ENCODE measurements around the gene TMC1.

Gene TMC1

DNA sequence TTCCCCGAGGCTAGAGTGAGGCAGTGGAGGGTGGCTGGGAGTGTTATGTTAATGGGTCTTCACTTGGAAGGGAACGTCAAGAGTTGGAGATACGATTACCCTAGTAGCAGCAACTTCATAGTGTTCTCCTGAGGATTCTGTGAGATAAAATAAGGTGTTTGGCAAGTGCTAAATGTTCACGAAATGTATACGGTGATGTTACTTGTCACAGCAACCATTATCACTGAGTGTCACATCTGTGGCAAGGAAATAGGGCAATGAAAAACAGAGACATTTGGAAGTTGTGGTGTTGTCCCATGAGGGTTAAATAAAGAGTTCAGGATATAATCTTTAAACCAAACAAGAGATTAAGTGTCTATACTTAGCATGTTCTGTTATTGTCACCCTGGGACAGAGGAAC is 248.1 kb downstream of the TMC1 start:
- no peak overlapping the region for H3K27ac ChIP-seq
- TF ChIP-seq, protein P1, sequence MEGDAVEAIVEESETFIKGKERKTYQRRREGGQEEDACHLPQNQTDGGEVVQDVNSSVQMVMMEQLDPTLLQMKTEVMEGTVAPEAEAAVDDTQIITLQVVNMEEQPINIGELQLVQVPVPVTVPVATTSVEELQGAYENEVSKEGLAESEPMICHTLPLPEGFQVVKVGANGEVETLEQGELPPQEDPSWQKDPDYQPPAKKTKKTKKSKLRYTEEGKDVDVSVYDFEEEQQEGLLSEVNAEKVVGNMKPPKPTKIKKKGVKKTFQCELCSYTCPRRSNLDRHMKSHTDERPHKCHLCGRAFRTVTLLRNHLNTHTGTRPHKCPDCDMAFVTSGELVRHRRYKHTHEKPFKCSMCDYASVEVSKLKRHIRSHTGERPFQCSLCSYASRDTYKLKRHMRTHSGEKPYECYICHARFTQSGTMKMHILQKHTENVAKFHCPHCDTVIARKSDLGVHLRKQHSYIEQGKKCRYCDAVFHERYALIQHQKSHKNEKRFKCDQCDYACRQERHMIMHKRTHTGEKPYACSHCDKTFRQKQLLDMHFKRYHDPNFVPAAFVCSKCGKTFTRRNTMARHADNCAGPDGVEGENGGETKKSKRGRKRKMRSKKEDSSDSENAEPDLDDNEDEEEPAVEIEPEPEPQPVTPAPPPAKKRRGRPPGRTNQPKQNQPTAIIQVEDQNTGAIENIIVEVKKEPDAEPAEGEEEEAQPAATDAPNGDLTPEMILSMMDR (conservative IDR thresholded peaks at IDR 0.05): no peak

DNA sequence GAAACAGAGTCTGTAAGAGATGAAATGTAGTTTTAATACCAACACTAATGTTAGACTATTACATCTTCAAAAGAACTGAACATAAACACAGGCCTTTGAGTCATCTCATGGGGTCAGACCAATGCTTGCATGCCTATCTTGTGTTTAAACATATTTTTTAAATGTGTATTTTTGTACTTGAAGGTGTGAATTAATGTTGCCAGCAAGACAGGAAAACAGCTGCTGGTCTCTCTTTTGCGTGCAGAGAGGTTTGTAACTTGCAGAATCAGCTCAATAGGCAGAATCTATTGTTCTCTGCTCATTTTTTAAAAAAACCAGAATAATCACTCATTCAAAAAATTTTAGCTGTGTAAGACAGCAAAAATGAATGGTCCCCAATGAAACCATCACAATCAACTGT is 251.3 kb downstream of the TMC1 start:
- no peak overlapping the region for H3K27ac ChIP-seq
- TF ChIP-seq, protein P1 (conservative IDR thresholded peaks at IDR 0.05): no peak

DNA sequence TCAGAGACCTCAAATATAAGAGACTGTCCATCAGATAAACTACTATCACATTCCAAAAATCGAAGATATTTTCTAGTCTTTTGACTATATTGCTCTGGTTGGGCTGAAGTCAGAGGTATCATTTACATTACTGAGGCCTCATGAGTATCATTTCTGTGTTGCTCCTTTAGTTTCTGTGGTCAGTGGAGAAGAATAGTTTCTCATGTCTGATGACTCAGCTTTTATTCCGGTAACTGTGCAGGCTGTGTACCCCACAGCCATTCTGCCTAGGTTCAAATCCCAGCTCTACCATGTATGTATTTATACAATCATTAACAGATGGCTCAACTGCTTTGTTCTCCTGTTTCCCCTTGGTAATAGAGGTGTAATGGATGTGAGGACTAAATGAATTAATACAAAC is 252.2 kb downstream of the TMC1 start:
- no peak overlapping the region for H3K27ac ChIP-seq
- TF ChIP-seq, protein P1 (conservative IDR thresholded peaks at IDR 0.05): no peak

DNA sequence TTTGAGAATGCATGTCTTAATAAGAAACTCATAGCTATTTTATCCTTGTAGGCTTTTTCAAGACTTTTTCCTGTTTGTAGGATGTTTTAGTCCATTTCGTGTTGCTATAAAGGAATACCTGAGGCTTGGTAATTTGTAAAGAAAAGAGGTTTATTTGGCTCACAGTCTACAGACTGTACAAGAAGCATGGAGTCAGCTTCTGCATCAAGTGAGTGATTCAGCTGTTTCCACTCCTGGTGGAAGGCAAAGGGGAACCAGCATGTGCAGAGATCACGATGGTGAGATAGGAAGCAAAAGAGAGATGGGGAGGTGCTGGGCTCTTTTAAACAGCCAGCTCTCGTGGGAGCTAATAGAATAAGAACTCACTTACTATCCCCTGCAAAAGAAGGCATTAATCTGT is 254.2 kb downstream of the TMC1 start:
- TF ChIP-seq, protein P1 (conservative IDR thresholded peaks at IDR 0.05): no peak
- H3K27ac ChIP-seq: no peak overlapping the region

DNA sequence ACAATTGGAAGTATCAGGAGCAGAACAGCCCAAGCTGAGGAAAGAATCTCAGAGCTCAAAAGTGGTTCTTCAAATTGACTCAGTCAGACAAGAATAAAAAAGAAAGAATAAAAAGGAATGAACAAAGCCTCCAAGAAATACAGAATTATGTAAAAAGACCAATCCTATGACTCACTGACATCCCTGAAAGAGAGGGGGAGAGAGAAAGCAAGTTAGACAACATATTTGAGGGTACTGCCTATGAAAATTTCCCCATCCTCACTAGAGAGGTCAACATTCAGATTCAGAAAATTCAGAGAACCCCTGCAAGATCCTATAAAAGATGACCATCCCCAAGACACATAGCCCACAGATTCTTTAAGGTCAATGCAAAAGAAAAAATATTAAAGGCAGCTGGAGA is 258.2 kb downstream of the TMC1 start:
- TF ChIP-seq, protein P1 (conservative IDR thresholded peaks at IDR 0.05): no peak
- no peak overlapping the region for H3K27ac ChIP-seq

DNA sequence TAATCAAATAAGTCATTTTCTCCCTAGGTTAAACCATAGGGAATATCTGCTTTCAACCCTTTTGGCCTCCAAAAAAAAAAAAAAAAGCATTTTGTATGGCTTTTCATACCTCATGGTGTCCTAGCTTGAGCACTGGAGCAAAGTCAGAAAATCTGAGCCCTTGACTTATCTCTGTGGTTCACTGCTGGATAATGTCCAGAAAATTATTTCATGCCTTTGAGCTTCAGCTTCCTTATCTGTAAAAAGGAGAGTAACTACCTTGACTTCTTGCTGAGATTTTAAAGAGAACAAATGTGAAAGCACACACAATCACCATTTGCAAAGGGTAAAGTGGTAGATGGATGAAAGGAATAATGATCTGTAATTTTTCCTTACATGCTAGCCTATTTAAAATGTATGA is 265.5 kb downstream of the TMC1 start:
- no peak overlapping the region for H3K27ac ChIP-seq
- TF ChIP-seq, protein P1 (conservative IDR thresholded peaks at IDR 0.05): no peak

DNA sequence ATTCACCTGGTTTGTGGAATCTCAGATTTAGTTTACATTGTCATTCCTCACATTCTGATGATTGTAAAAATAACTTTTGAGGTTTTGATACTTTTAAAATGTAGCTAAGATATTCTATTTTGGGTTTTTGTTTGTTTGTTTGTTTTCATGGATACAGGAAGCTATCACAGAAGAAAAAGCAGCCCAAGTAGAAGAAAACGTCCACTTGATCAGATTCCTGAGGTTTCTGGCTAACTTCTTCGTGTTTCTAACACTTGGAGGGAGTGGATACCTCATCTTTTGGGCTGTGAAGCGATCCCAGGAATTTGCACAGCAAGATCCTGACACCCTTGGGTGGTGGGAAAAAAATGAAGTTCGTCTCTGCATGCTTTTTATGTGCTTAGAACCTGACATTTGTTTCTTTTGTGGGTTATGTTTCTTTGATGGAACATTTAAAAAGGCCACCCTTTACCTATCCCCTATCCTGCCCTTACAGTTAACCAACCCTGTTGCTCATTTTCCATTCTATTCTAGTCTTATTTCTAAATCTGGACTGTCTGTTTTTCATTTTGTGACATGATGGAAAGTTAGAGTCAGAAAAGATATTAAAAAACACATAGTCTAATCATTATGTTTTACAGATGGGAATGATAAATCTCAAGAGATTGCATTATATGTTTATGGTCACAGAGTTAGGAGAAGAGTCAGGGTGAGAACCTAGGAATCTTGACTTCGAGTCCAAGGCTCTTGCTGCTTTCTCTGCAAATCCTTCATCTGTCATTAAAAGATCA is 267.7 kb downstream of the TMC1 start:
- H3K27ac ChIP-seq: no peak overlapping the region

More for the DNA sequence above, 267.7 kb downstream of the TMC1 start:
- TF ChIP-seq, protein P1 (conservative IDR thresholded peaks at IDR 0.05): no peak

Measured in VCaP (cell line).